NK-92 (cell line): ENCODE data around the gene IRX2.

ENCODE experiments used
- DNase-seq: peaks from one replicate; lab custom pipeline; 2025; ENCODE audit not compliant: unreplicated experiment; lab: John Stamatoyannopoulos, UW

The IRX2 gene

DNA sequence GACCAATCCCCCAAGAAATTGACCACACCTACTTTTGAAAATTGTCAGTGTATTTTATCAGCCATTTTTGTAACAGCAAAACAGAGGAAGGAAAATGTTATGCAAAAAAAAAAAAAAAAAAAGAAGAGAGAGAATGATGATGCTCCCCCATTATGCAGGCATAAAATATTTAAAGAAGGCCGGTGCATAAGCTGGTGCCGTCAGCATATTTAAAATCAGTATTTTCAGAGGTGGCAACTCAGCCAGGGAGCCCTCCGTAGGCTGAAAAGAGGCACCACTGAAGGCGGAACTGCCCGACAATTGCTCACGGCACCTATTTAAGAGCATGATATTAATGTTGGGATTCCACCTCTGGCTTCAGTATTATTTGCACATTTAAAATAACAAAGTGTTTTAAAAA is 33.4 kb downstream of the IRX2 start:
- no peak for DNase-seq

DNA sequence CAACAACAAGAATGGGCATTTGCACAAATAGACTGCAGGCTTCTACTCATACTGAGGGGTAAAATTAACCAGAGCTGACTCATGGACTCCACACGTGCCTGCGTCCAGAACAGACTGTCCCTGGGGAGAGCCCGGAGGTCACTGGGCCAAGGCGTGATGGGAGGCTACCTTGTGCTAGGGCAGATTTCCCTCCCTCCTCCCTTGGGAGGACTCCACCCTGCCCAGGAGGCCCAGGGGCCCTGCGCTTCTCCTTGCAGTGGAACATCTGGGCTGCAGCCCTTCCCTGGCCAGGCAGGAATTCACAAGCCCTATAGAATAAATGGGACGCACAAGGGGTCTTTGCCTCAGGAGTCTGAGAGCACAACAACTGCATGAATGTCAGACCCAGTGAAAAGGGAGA is 35.6 kb downstream of the IRX2 start:
- DNase-seq = no peak

- no peak for DNase-seq
Measured at GRCh38 chr5:2714805-2715204, 36.7 kb downstream of the IRX2 start.

DNA sequence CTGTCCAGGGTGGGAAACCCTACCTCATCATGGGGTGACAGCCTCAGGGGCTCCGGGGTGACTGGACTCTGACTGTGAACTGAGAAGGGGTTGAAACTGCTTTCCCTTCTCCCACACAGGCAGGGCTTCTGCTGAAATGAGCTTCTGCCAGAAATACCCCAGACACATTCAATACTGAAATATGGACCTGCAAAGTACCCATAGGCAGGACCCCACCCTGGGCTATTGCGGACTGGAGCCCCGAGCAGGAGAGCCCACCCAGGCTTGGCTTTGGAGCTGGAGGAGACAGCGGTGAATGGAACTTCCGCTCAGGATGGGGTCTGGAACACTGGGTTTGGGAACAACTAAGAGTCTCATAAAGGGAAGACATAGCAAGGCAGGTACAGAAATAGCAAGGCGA is 37.5 kb downstream of the IRX2 start:
- DNase-seq = no peak

DNA sequence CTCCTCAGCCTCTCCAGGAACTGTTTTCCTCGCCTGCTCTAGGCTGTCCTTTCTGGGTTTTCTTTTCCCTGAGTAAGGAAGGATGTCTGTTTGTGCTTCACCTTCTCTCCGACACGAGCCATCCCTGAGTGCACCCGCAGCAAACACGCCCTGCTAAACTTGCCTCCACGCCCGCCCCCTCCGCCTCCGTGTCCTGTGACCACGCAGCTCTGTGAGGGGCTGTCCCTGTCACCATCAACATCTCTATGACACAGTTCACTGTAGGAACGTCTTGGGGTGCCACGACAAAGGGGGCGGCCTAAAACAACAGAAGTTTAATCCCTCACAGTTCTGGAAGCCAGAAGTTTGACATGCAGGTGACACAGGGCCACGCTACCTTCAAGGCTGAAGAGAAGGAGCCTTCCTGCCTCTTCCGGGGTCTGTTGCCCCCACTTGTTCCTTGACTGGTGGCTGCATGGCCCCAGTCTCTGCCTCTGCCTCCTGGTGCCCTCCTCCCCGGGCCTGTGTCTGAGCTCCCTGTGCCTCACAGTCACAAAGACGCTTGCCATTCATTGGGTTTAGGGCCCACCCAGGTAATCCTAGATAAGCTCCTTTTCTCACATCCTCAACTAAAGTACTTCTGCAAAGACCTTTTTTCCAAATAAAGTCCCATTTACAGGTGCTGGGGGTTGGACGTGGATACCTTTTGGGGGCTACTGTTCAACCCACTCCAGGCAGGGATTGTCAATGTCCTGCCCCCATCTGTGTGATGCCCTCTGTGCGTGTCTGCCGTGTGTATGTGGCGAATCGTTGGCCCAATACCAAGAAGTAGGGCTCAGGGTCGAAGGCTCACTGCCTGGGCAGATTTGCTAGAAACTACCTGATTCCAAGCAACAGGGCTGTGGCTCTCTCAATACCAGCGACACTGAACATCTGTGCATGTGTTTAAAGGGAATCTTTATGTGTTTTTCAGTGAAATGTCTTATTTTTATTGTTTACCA is 39.7 kb downstream of the IRX2 start:
- no peak for DNase-seq

DNA sequence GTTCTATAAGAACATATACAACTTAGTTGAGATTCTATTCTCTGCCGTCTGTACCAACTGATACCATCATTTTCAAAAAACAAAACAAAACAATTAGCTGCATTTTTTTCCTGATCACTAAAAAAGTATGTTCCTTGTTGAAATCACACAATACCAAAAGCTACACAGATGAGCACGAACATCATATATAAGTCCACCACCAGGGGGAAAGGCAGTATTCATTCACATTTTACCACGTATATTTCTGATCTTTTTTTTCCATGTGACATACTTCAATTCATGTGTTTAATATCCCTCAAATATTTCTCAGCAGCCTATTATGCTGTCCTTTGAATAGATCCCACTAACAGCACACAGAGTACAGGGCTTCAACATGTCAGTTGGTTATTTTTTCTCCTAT is 40.6 kb downstream of the IRX2 start:
- DNase-seq = no peak

DNA sequence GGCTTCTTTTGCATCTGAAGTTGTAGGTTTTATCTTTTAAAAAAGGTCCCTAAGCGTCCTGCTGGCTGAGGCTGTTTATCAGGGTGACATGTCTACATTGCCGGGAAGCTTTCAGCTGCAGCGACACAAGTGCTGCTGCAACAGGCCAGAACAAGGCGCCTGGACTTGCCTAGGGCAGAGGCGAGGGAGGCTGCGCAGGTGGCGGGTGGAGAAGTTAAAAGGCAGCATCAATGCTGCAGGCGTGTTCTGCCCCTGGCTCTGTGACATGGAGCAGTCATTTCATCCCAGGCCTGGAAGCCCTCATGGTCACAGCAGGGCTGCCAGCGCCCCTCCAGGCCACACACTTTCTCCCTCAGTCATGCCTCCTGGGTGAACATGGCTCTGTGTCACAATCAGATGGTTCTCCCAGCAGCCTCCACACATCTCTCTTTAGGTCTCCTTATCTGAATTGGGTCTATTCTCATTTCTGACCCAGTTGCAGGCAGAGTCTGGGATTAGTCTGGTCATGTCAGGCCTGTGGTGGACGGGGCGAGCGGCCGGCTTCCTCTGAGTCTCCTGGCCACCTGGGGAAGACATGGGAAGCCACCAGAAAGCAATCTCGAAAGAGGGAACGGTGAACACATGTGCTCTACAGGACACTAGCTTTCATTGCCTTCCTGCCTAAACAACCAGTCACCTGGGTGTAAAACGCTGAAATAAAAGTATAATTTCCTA is 41.3 kb downstream of the IRX2 start:
- no peak for DNase-seq

GRCh38 chr5:2708751-2709150 is 42.7 kb downstream of the IRX2 start:
- DNase-seq = no peak

GRCh38 chr5:2708132-2708531 is 43.3 kb downstream of the IRX2 start:
- DNase-seq = no peak

- no peak for DNase-seq
Measured at GRCh38 chr5:2705861-2706260, 45.6 kb downstream of the IRX2 start.

DNA sequence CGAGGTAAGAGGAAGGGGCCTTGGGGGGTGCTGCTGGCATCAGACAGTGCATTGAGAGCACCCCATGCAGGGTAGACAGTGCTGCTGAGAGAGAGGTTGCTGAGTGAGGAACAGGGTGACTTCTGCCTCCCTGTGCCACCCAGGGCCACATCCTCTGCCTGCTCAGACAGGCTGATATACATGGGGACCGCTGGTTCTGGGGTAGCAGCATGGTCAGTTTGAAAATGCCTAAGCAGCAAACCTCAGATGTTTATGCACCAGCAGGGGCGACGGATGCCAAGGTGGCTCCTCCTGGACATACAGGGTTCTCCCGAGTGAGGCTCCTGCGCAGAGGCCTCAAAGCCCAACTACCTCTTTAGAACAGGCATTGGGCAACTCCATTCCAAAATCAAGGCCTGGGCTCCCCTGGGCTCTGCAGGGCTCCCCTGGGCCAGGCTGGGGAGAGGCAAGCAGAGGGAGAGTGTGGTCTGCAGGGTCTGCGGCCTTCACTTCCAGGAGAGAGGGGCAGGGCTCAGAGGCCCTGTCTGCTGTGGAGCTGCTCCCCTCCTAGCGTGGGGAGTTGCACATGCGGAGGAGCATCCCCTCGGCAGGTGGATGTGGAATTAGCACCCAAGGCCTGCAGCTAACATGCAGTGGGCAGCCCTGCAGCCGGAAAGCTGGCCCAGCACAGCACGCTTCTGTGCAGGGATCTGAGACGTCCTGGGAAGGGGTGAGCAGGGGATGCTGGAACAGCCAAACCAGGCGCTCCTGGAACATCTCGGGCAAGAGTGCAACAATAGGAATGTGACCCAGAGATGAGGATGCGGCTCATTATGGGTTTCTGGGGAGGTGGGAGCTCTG is 46.5 kb downstream of the IRX2 start:
- no peak for DNase-seq

GRCh38 chr5:2704111-2704510 is 47.4 kb downstream of the IRX2 start:
- no peak for DNase-seq

GRCh38 chr5:2703615-2704014 is 47.9 kb downstream of the IRX2 start:
- DNase-seq = no peak

- no peak for DNase-seq
Measured at GRCh38 chr5:2703041-2703440, 48.4 kb downstream of the IRX2 start.

DNA sequence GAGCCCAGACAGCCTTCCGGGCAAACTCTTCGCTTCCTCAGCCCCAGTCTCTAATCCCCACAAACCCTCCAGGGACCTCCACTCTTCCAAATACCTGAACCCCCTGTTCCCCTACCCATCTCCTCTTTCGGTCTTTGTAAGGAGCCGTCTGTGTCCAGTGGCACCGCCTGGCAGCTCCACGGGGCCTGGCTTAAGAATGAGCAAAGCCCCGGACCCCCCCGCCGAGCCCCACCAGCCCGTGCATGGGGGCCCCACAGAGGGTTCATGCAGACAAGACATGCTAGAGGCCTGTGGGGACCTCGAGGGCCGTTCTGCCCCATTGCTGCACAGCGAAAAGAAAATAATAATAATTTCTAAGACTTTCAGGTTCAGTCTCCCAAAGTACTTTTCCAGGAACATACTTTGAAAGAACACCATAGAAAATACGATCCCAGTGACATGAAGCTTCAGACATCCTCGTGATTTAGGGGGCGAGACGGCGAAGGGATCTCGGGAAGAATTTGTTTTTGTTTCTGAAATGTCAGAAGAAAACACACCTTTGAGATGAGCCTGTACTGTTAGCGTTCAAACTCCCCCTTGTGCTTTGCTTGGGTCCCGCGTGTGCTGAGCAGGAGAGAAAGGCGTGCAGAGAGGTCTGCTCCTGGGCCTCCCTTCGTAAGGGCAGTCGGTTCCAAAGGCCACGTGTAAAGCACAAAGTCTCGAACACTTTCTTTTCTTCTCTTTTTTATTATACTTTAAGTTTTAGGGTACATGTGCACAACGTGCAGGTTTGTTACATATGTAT is 49.2 kb downstream of the IRX2 start:
- DNase-seq = no peak

- no peak for DNase-seq
Measured at GRCh38 chr5:2701592-2701991, 49.9 kb downstream of the IRX2 start.

DNA sequence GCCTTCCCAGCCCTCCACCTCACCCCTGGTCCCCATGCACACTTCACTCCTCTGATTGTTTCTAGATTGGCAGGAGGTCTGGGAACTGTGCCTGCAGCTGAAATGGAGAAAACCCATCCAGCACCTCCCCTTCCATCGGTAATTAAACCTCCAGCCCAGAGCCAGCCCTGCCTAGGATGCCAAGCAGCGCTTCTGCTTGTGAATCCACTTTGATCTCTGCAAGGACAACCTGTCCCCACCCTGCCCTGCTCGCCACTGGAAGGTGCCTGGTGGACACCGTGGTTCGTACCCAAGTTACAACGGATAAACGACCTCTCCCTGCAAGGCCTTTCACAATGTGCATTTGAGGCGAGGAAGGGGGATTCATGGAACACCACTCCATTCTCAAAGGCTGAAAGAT is 50.6 kb downstream of the IRX2 start:
- no peak for DNase-seq

GRCh38 chr5:2699686-2700085 is 51.8 kb downstream of the IRX2 start:
- no peak for DNase-seq

- DNase-seq = no peak
Measured at GRCh38 chr5:2699231-2699630, 52.2 kb downstream of the IRX2 start.

DNA sequence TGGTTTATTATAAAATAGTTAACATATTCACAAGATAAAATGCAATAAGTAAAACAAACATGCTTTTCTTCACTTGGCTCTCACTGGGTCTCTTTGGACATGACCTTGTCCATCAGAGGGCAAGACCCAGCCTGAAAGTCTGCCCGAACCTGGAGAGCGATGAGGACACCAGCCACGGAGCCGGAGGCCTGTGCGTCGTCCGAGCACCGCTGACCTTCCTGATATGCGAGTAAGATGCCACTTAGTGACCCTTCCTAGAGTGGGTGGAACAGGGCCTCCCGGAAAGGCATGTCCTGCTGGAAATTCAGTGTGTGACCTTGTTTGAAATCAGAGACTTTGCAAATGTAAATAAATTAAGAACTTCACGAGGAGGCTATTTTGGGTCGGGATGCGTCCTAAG is 52.9 kb downstream of the IRX2 start:
- no peak for DNase-seq
